SHP77 (cell line): ENCODE results near the gene ITSN1.
"Not testable (repeated sequence)": the region's sequence is repeated elsewhere in the genome, so short reads cannot be mapped to it uniquely, and the experiment has no call there.

Source experiments
- DNase-seq, 2 experiments: peaks; one replicate each; lab custom pipeline; 2025; lab: John Stamatoyannopoulos, UW

ITSN1 gene

GRCh38 chr21:33770542-33770941 lies 128.2 kb downstream of the ITSN1 start:
- no peak for DNase-seq

GRCh38 chr21:33771976-33772375 lies 129.7 kb downstream of the ITSN1 start:
- DNase-seq: no peak

DNA sequence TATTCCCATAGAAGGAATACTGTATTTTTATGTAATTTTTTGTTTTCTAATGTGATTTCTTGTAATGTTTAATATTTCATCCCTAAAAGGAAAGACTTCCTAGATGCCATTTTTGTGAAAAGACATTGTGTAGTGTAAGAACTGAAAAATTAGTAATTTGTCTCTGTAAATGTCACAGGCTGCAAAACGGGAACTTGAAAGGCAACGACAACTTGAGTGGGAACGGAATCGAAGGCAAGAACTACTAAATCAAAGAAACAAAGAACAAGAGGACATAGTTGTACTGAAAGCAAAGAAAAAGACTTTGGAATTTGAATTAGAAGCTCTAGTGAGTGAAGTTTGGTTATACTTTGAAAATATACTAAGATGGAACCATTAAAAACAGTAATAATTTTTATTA lies 132.2 kb downstream of the ITSN1 start:
- DNase-seq: no peak

DNA sequence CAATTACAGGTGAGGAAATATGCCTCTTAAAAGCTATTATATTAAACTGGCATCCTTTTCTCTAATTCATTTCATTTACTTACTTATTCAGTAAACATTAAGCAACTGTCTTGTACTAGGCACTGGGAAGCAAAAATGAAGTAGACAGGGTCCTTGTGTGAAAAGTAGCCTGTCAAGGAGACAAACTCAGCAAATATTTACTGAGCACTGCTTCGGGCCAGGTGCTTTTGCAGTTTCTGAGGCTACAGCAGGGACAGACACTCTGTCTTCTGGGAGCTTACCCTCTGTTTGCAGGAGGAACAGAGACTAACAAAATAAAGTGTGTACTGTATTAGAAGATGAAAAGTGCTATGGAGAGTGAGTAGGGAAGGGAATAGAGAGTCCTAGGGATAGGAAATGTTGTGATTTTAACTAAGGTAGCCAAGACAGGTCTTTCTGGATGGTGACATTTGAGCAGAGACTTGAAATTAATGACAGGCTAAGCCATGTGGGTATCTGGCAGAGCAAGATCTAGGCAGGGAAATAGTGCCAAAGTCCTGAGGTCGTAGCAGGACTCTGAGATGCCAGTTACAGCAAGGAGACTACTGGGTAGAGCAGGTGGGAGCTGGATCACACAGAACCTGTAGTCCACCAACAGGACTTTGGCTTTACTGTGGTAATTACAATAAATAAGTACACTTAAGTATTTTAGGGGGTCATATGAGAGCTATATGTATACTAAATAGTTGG lies 133.0 kb downstream of the ITSN1 start:
- DNase-seq: peak in 1 of 2 experiments; percentile 6

DNA sequence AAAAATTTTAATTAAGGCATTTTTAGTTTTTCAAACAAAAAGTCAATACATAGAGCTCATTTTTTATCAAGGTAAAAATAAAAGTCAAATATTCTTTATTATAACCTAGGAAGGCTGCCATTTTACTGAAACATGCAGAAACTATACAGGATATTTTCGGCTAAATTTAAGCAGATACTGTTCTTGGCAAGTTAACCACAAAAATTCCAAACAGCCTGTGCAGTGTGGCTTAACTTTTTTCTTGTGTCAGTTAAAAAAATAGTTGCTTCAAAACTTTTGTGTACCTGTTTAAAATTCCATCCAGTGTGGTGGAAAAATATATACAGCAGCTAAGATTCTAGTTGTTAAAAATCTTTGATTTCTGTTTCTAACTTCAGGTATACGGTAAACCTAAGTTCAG lies 138.3 kb downstream of the ITSN1 start:
- DNase-seq: no peak

- DNase-seq: no peak
Measured at GRCh38 chr21:33781121-33781520, 138.8 kb downstream of the ITSN1 start.

- no peak for DNase-seq
Measured at GRCh38 chr21:33783187-33783979, 141.1 kb downstream of the ITSN1 start.

DNA sequence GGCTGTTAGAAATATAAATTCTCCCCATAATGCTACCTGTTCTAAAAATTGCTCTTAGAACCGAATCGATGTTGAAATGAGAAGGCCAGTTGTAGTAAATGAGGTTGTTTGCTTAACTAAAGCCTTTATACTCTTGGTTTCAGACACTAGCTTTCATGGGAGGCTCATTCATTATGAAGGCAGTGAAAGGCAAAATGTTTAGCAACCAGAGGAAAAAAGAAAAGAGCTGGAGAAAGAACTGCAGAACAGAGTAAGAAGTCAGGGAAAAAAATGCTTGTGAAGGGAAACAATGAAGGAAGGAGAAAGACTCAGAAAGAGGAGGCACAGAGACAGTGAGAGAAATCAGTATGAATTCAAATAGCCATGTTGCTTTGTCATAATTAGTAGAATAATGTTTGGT lies 145.1 kb downstream of the ITSN1 start:
- no peak for DNase-seq

DNA sequence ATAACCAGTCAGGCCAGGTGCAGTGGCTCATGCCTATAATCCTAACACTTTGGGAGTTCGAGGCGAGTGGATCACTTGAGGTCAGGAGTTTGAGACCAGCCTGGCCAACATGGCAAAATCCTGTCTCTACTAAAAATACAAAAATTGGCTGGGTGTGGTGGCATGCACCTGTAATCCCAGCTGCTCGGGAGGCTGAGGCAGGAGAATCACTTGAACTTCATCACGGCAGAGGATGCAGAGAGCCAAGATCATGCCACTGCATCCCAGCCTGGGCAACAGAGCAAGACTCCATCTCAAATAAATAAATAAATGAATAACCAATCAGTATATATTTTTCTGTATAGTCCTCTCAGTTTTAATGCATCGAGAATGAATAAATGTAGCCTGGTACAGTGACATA lies 146.1 kb downstream of the ITSN1 start:
- DNase-seq: not testable (repeated sequence)

GRCh38 chr21:33789697-33790096 lies 147.4 kb downstream of the ITSN1 start:
- DNase-seq: no peak

- DNase-seq: no peak
Measured at GRCh38 chr21:33791073-33791472, 148.8 kb downstream of the ITSN1 start.

DNA sequence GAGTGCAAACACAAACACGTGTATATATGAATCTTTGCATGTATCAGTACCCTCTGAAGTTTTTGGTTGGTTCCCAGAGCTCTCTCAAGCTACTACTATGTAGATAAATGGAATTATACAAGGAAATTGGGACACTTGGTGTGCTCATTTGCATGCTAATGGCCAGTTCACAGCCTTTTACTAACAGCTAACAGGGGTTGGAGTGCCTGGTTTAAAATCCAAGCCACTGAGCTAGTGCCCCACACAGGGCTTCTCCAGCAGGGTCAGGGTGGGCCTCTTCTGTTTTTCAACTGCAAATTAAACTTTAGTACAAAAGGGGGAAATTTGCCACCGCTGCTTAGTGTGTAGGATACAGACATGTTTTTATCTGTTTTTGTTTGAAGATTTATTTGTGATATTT lies 152.3 kb downstream of the ITSN1 start:
- DNase-seq: no peak

GRCh38 chr21:33797565-33797964 lies 155.3 kb downstream of the ITSN1 start:
- no peak for DNase-seq

- no peak for DNase-seq
Measured at GRCh38 chr21:33799378-33800090, 157.2 kb downstream of the ITSN1 start.

DNA sequence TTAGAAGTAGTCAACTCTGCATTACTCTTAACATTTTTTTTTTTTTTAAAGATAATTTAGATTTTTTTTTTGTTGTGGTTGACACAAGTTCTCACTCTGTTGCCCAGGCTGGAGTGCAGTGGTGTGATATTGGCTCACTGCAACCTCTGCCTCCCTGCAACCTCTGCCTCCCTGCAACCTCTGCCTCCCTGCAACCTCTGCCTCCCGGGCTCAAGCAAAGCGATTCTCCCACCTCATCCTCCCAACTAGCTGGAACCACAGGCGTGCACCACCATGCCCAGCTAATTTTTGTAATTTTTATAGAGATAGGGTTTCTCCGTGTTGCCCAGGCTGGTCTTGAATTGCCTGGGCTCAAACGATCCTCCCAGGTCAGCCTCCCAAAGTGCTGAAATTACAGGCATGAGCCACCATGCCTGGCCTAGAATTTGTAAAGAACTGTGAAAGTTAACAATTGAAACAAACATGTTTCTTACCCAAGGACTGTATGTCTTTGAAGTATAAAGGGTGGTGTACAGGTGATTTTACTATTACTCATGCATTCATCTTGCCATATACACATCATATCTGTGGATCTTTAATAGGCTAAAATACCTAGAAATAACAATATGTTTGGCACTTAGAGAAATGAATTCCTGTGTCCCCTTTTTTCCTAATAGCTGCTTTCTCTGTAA lies 158.6 kb downstream of the ITSN1 start:
- DNase-seq: no peak

GRCh38 chr21:33801424-33802405 lies 159.4 kb downstream of the ITSN1 start:
- DNase-seq: peak; percentile 91

DNA sequence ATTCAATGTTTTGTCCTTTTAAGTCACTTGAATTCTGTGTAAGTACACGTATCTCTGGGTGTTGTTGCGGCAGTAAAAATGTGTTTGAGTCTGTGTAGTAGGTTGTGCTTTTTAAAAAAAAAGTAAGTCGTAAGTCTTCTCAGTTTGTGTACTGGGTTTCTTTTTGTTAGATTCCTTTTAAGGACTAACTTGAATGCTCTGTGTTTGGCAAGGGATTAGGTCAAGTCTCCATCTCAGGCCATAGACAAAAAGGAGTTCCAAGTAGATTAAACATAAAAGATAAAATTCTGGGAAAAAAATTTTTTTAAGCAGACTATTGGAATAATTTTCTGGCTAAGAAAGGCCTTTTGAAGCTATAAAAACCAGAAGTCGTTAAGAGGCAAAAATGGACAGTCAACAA lies 160.2 kb downstream of the ITSN1 start:
- no peak for DNase-seq

- no peak for DNase-seq
Measured at GRCh38 chr21:33808715-33809367, 166.5 kb downstream of the ITSN1 start.

- no peak for DNase-seq
Measured at GRCh38 chr21:33810766-33811165, 168.5 kb downstream of the ITSN1 start.

DNA sequence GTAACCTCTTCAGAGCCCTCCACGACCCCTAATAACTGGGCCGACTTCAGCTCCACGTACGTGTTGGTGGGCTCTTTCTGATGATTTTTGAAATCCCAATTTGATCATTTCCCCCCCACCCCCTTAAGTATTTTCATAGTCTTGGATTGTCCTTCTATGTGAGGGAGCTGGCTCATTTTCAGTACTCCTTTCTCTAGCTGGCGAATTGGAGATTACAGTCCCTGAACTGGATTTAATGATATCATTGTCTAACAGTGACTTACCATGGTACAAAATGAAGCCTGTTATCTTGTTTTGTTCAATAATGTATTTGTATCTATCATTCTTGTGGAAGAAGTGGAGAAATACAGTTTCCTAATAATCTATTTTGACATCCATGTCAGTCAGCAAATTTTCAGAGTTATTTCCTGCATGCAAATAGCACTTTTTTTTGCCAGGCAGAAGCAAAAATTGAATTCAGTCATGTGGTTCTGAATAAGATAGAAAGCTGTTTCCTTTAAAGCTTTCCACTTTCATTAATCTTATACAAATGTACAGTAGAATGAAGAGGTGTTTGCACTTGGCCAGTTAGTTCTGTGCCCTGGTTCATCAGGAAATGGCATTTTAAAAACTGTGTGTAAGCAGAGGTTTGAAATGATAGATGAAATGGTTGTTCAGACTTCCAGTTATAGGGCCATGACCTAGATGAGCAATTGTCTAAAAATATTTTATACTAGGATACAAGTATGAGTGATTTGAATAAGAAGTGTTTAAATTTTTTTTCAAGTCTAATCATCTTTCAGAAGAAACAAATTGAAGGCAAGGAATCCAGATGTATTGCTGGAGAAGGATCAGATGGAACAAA lies 169.1 kb downstream of the ITSN1 start:
- DNase-seq: no peak
